ENCODE results near the gene TNFRSF8.

TNFRSF8 gene

GRCh38 chr1:12129624-12130023 lies 66.5 kb downstream of the TNFRSF8 start:
- H3K36me3 Mint-ChIP-seq (ENCODE audit: insufficient read depth): peaks cover 6% of the 10 kb centered on the region

GRCh38 chr1:12130466-12131130 lies 67.5 kb downstream of the TNFRSF8 start:
- DNase-seq (no peak), ATAC-seq (replicated peaks) (no peak)
- H3K4me1 Mint-ChIP-seq (ENCODE audit: low read depth in 2 of 2): peaks cover 6 to 24% of the 10 kb centered on the region in 2 donors
- no peaks in the 10 kb centered on the region for H3K9me3 Mint-ChIP-seq
- H3K27ac Mint-ChIP-seq: no peak overlapping the region
- H3K36me3 Mint-ChIP-seq (ENCODE audit: insufficient read depth): peaks cover 6% of the 10 kb centered on the region
- no peak overlapping the region for H3K4me3 Mint-ChIP-seq
- no peaks in the 10 kb centered on the region for H3K27me3 Mint-ChIP-seq

More at GRCh38 chr1:12129624-12130023, 66.5 kb downstream of the TNFRSF8 start:
- Mint-ChIP-seq H3K27me3 (no peaks in the 10 kb centered on the region), H3K27ac (no peak overlapping the region), H3K4me3 (no peak overlapping the region), H3K9me3 (no peaks in the 10 kb centered on the region), H3K4me1 (ENCODE audit: low read depth in 2 of 2) (peaks cover 15 to 31% of the 10 kb centered on the region in 2 donors)
- no peak for ATAC-seq (replicated peaks)
- no peak for DNase-seq

- H3K27ac Mint-ChIP-seq: peak overlapping the region; percentile 74 to 87
- H3K4me3 Mint-ChIP-seq: peak overlapping the region in 1 of 2 donors; percentile 71
These were observed 69.0 kb downstream of the TNFRSF8 start for GRCh38 chr1:12132078-12132477.

GRCh38 chr1:12134716-12135115 lies 71.6 kb downstream of the TNFRSF8 start:
- DNase-seq: no peak
- peaks cover 6% of the 10 kb centered on the region for H3K36me3 Mint-ChIP-seq (ENCODE audit: insufficient read depth)
- ATAC-seq (replicated peaks): no peak
- no peaks in the 10 kb centered on the region for H3K9me3 Mint-ChIP-seq
- no peak overlapping the region for H3K4me3 Mint-ChIP-seq
- peaks cover 4 to 26% of the 10 kb centered on the region in 2 donors for H3K4me1 Mint-ChIP-seq (ENCODE audit: low read depth in 2 of 2)
- H3K27me3 Mint-ChIP-seq: no peaks in the 10 kb centered on the region
- no peak overlapping the region for H3K27ac Mint-ChIP-seq

More at GRCh38 chr1:12132078-12132477, 69.0 kb downstream of the TNFRSF8 start:
- DNase-seq: no peak
- Mint-ChIP-seq H3K36me3 (ENCODE audit: insufficient read depth) (peaks cover 6% of the 10 kb centered on the region), H3K4me1 (ENCODE audit: low read depth in 2 of 2) (peaks cover 4 to 23% of the 10 kb centered on the region in 2 donors), H3K27me3 (no peaks in the 10 kb centered on the region), H3K9me3 (no peaks in the 10 kb centered on the region)
- no peak for ATAC-seq (replicated peaks)

- no peak overlapping the region for H3K4me3 Mint-ChIP-seq
- H3K27me3 Mint-ChIP-seq: no peaks in the 10 kb centered on the region
- peaks cover 4 to 24% of the 10 kb centered on the region in 2 donors for H3K4me1 Mint-ChIP-seq (ENCODE audit: low read depth in 2 of 2)
- peak overlapping the region in 1 of 2 donors; percentile 73 for H3K27ac Mint-ChIP-seq
- peaks cover 6% of the 10 kb centered on the region for H3K36me3 Mint-ChIP-seq (ENCODE audit: insufficient read depth)
- H3K9me3 Mint-ChIP-seq: no peaks in the 10 kb centered on the region
- ATAC-seq (replicated peaks): no peak
- no peak for DNase-seq
These were observed 72.5 kb downstream of the TNFRSF8 start for GRCh38 chr1:12135612-12136011.

GRCh38 chr1:12136916-12137610 lies 74.0 kb downstream of the TNFRSF8 start:
- Mint-ChIP-seq H3K27ac (no peak overlapping the region), H3K36me3 (ENCODE audit: insufficient read depth) (peaks cover 6% of the 10 kb centered on the region), H3K27me3 (no peaks in the 10 kb centered on the region), H3K9me3 (no peaks in the 10 kb centered on the region), H3K4me3 (no peak overlapping the region), H3K4me1 (ENCODE audit: low read depth in 2 of 2) (peaks cover 4 to 22% of the 10 kb centered on the region in 2 donors)
- ATAC-seq (replicated peaks): no peak
- DNase-seq: no peak

GRCh38 chr1:12138196-12139168 lies 75.4 kb downstream of the TNFRSF8 start:
- H3K4me1 Mint-ChIP-seq (ENCODE audit: low read depth in 2 of 2): peaks cover 5 to 19% of the 10 kb centered on the region in 2 donors
- H3K27ac Mint-ChIP-seq: no peak overlapping the region
- H3K36me3 Mint-ChIP-seq (ENCODE audit: insufficient read depth): no peaks in the 10 kb centered on the region
- no peak overlapping the region for H3K4me3 Mint-ChIP-seq
- DNase-seq (no peak), ATAC-seq (replicated peaks) (no peak)
- no peaks in the 10 kb centered on the region for H3K9me3 Mint-ChIP-seq
- H3K27me3 Mint-ChIP-seq: no peaks in the 10 kb centered on the region

- no peaks in the 10 kb centered on the region for H3K27me3 Mint-ChIP-seq
- H3K4me3 Mint-ChIP-seq: no peak overlapping the region
- H3K27ac Mint-ChIP-seq: no peak overlapping the region
- H3K36me3 Mint-ChIP-seq (ENCODE audit: insufficient read depth): no peaks in the 10 kb centered on the region
- H3K9me3 Mint-ChIP-seq: no peaks in the 10 kb centered on the region
- DNase-seq (no peak), ATAC-seq (replicated peaks) (no peak)
- peaks cover 11 to 16% of the 10 kb centered on the region in 2 donors for H3K4me1 Mint-ChIP-seq (ENCODE audit: low read depth in 2 of 2)
These were observed 76.9 kb downstream of the TNFRSF8 start for GRCh38 chr1:12140016-12140415.

GRCh38 chr1:12140515-12141162 lies 77.5 kb downstream of the TNFRSF8 start:
- DNase-seq (no peak), ATAC-seq (replicated peaks) (no peak)
- Mint-ChIP-seq H3K36me3 (ENCODE audit: insufficient read depth) (no peaks in the 10 kb centered on the region), H3K4me3 (no peak overlapping the region), H3K27ac (no peak overlapping the region), H3K9me3 (no peaks in the 10 kb centered on the region), H3K4me1 (ENCODE audit: low read depth in 2 of 2) (peaks cover 11 to 22% of the 10 kb centered on the region in 2 donors), H3K27me3 (no peaks in the 10 kb centered on the region)

GRCh38 chr1:12141163-12141850 lies 78.2 kb downstream of the TNFRSF8 start:
- Mint-ChIP-seq H3K27me3 (no peaks in the 10 kb centered on the region), H3K9me3 (no peaks in the 10 kb centered on the region), H3K4me3 (no peak overlapping the region), H3K27ac (no peak overlapping the region), H3K36me3 (ENCODE audit: insufficient read depth) (no peaks in the 10 kb centered on the region), H3K4me1 (ENCODE audit: low read depth in 2 of 2) (peaks cover 9 to 24% of the 10 kb centered on the region in 2 donors)
- DNase-seq (no peak), ATAC-seq (replicated peaks) (no peak)

GRCh38 chr1:12142141-12142823 lies 79.2 kb downstream of the TNFRSF8 start:
- Mint-ChIP-seq H3K27me3 (no peaks in the 10 kb centered on the region), H3K36me3 (ENCODE audit: insufficient read depth) (no peaks in the 10 kb centered on the region), H3K4me1 (ENCODE audit: low read depth in 2 of 2) (peaks cover 19 to 34% of the 10 kb centered on the region in 2 donors), H3K27ac (no peak overlapping the region), H3K9me3 (no peaks in the 10 kb centered on the region), H3K4me3 (no peak overlapping the region)
- DNase-seq: no peak
- ATAC-seq (replicated peaks): no peak
